K562 (cell line): ENCODE results near the gene PAX8. TPM values are rescaled to one million over a fixed set of nuclear protein-coding genes. Genes with fewer than 3 reads are reported as not detected.

Source experiments
- ATAC-seq: fragments of 200-7000 bp; cut with Tn5 transposase; 3 replicates; pipeline ENCODE4 v1.9.1; 2020; ENCODE audit warnings: moderate library complexity
- BruUV-seq: library from RNA; stranded (reverse); fragments of 400-500 nt; replicated peaks from 2 replicates; lab custom pipeline; 2021; lab: Mats Ljungman, UMichigan
- CTCF ChIA-PET: fragments of 300-600 bp; formaldehyde crosslinking; extraction: SDS; loops from one replicate; lab custom pipeline; 2021; ENCODE audit warnings: low intra/inter-chr PET ratio; lab: Yijun Ruan, JAX
- POLR2A ChIA-PET: fragments of 300-600, 350-650 bp; sonication (Branson Sonifier 250); formaldehyde crosslinking; extraction: SDS; loops from one replicate; lab custom pipeline; 2021; ENCODE audit warnings: antibody characterized with exemption, inconsistent platforms; lab: Yijun Ruan, JAX
- DNase-seq, 4 experiments: peaks; one replicate each; pipeline versions ENCODE4 v3.0.0 to v3.0.0-alpha.2; 2011 to 2018; ENCODE audit warnings: low spot score in 3 of 4, mixed read lengths in 3 of 4; ENCODE audit errors: extremely low read depth in 1 of 4
- FAIRE-seq: peaks from 2 replicates; lab custom pipeline; 2011; peaks lifted over from hg19 to GRCh38; lab: Jason Lieb, UNC
- H2AFZ ChIP-seq: 2 replicates; pipeline ENCODE4 v1.6.0; 2011; ENCODE audit warnings: low read depth, low read length, control low read depth, inconsistent platforms
- H3K27ac ChIP-seq: fragments of 200-600 bp; 3 replicates; pipeline ENCODE4 v1.8.0; 2011; ENCODE audit warnings: low read depth, mild to moderate bottlenecking, control low read depth, inconsistent platforms, low read length, moderate library complexity, mixed read lengths; ENCODE audit errors: extremely low read depth
- H3K27me3 ChIP-seq, 2 experiments: fragments of 300-600 bp in 1 of 2; 2 replicates in 1 of 2; 3 replicates in 1 of 2; pipeline versions ENCODE4 v1.6.0 to v1.8.0; 2011; ENCODE audit warnings: inconsistent platforms in 2 of 2, low read length in 2 of 2, mild to moderate bottlenecking in 1 of 2, mixed read lengths in 1 of 2, moderate library complexity in 1 of 2; ENCODE audit not compliant: control insufficient read depth in 2 of 2, insufficient read depth in 2 of 2
- H3K36me3 ChIP-seq: fragments of 300-600 bp; 3 replicates; pipeline ENCODE4 v1.8.0; 2011; ENCODE audit warnings: mild to moderate bottlenecking, low read length, inconsistent platforms; ENCODE audit not compliant: control insufficient read depth, insufficient read depth
- H3K4me1 ChIP-seq, 2 experiments: fragments of 200-600 bp in 1 of 2; replicated peaks in 1 of 2; 2 replicates in 1 of 2; 3 replicates in 1 of 2; pipeline versions ENCODE4 v1.5.1 to v1.8.0; 2011; ENCODE audit warnings: inconsistent platforms in 2 of 2, low read length in 2 of 2, mild to moderate bottlenecking in 1 of 2, mixed read lengths in 1 of 2, moderate library complexity in 1 of 2; ENCODE audit not compliant: control insufficient read depth in 2 of 2, insufficient read depth in 2 of 2
- H3K4me2 ChIP-seq: 2 replicates; pipeline ENCODE4 v1.6.1; 2011; ENCODE audit warnings: low read length, control low read depth, inconsistent platforms, mixed read lengths; ENCODE audit not compliant: insufficient read depth
- H3K4me3 ChIP-seq: fragments of 200-600 bp; sonication (generic), shearing (Covaris generic); 2 replicates; pipeline ENCODE4 v1.5.1; 2016; ENCODE audit warnings: control low read depth, inconsistent platforms
- H3K79me2 ChIP-seq: fragments of 200-600 bp; 3 replicates; pipeline ENCODE4 v1.8.0; 2011; ENCODE audit warnings: low read length, inconsistent platforms; ENCODE audit not compliant: control insufficient read depth, insufficient read depth
- H3K9ac ChIP-seq, 2 experiments: 2 replicates each; pipeline versions ENCODE4 v1.6.0 to v1.6.1; 2011; ENCODE audit warnings: low read depth in 2 of 2, low read length in 2 of 2, control low read depth in 1 of 2, inconsistent platforms in 1 of 2, mild to moderate bottlenecking in 1 of 2, mixed read lengths in 1 of 2; ENCODE audit not compliant: insufficient read depth in 1 of 2
- H3K9me1 ChIP-seq: one replicate; pipeline ENCODE4 v1.6.0; 2011; ENCODE audit warnings: inconsistent platforms, mild to moderate bottlenecking, low read length, moderate library complexity; ENCODE audit not compliant: control insufficient read depth, insufficient read depth
- H3K9me3 ChIP-seq: replicated peaks from 2 replicates; pipeline ENCODE4 v1.5.1; 2011; ENCODE audit warnings: low read depth, low read length, inconsistent platforms; ENCODE audit not compliant: control insufficient read depth, insufficient read depth
- H4K20me1 ChIP-seq: replicated peaks from 2 replicates; pipeline ENCODE4 v1.6.1; 2011; ENCODE audit warnings: low read length, inconsistent platforms, mixed read lengths; ENCODE audit not compliant: control insufficient read depth, insufficient read depth
- CREB3 ChIP-seq: fragments of 450-650 bp; conservative IDR thresholded peaks from 2 replicates; pipeline ENCODE4 v1.6.1; 2016; ENCODE audit warnings: missing genetic modification characterization, low read depth, mild to moderate bottlenecking, missing compliant biosample characterization, moderate library complexity
- ESRRB ChIP-seq: fragments of 250-450 bp; sonication (Bioruptor Pico); IDR thresholded peaks from 2 replicates; pipeline ENCODE4 v1.5.0; 2020; ENCODE audit warnings: mild to moderate bottlenecking, moderate library complexity, borderline replicate concordance
- FOSL1 ChIP-seq: fragments of 200-800 bp; sonication (Bioruptor generic); conservative IDR thresholded peaks from 2 replicates; pipeline ENCODE4 v1.6.1; 2016; ENCODE audit warnings: missing genetic modification characterization, missing compliant biosample characterization
- JUNB ChIP-seq: fragments of 450-650 bp; formaldehyde crosslinking; conservative IDR thresholded peaks from 2 replicates; pipeline ENCODE4 v1.4.0; 2020; ENCODE audit warnings: mild to moderate bottlenecking
- MCM7 ChIP-seq, 2 experiments: fragments of 450-650 bp; IDR thresholded peaks; 2 replicates each; pipeline ENCODE4 v1.6.1; 2016 to 2018
- MNT ChIP-seq, 2 experiments: fragments of 450-650 bp; conservative IDR thresholded peaks; 2 replicates each; pipeline ENCODE4 v1.6.1; 2017; ENCODE audit warnings: mild to moderate bottlenecking in 2 of 2, moderate library complexity in 2 of 2
- NFATC3 ChIP-seq: fragments of 450-650 bp; IDR thresholded peaks from 2 replicates; pipeline ENCODE4 v1.6.1; 2017; ENCODE audit warnings: mild to moderate bottlenecking
- NONO ChIP-seq, 2 experiments: fragments of 200-400 bp in 1 of 2; fragments of 450-650 bp in 1 of 2; formaldehyde crosslinking in 1 of 2; IDR thresholded peaks; 2 replicates each; pipeline ENCODE4 v1.6.1; 2017; ENCODE audit warnings: low read depth in 2 of 2, mild to moderate bottlenecking in 2 of 2, moderate library complexity in 2 of 2, low read length in 1 of 2
- NR2C1 ChIP-seq, 2 experiments: fragments of 450-650 bp; IDR thresholded peaks; 2 replicates each; pipeline ENCODE4 v1.6.1; 2017; ENCODE audit warnings: mild to moderate bottlenecking in 2 of 2, antibody characterized with exemption in 1 of 2, inconsistent platforms in 1 of 2, missing compliant biosample characterization in 1 of 2, missing genetic modification characterization in 1 of 2
- NUFIP1 ChIP-seq: fragments of 450-650 bp; IDR thresholded peaks from 2 replicates; pipeline ENCODE4 v1.6.1; 2018; ENCODE audit not compliant: partially characterized antibody
- POLR3G ChIP-seq: IDR thresholded peaks from 2 replicates; pipeline ENCODE4 v1.6.1; 2011; ENCODE audit not compliant: insufficient read length, insufficient replicate concordance; ENCODE audit errors: extremely low read depth
- SNAPC5 ChIP-seq: fragments of 250-450 bp; sonication (Bioruptor Pico); IDR thresholded peaks from 2 replicates; pipeline ENCODE4 v1.8.0; 2021; ENCODE audit warnings: moderate library complexity, mild to moderate bottlenecking, inconsistent platforms
- STAT5B ChIP-seq: fragments of 250-450 bp; sonication (Bioruptor Pico); IDR thresholded peaks from 2 replicates; pipeline ENCODE4 v1.8.0; 2021; ENCODE audit warnings: mild to moderate bottlenecking, inconsistent platforms
- TBL1XR1 ChIP-seq, 2 experiments: IDR thresholded peaks; 2 replicates each; pipeline ENCODE4 v1.6.1; 2012; ENCODE audit warnings: improper control_type of control experiment in 2 of 2, low read length in 2 of 2, mild to moderate bottlenecking in 1 of 2
- TCF15 ChIP-seq: fragments of 250-450 bp; sonication (Bioruptor Pico); IDR thresholded peaks from 2 replicates; pipeline ENCODE4 v1.8.0; 2022; ENCODE audit warnings: moderate library complexity, mild to moderate bottlenecking, inconsistent platforms
- ZNF778 ChIP-seq: fragments of 450-650 bp; formaldehyde crosslinking; IDR thresholded peaks from 2 replicates; pipeline ENCODE4 v1.4.0; 2020; ENCODE audit warnings: mild to moderate bottlenecking, moderate library complexity
- WGBS: fragments of 100-300 bp; shearing (Covaris generic); methylation state at CpG from one replicate; pipeline ENCODE4 v1.1.6; 2016; ENCODE audit warnings: low coverage, mixed read lengths; ENCODE audit not compliant: insufficient coverage; ENCODE audit errors: missing lambda C conversion rate; 5-methylcytosine and 5-hydroxymethylcytosine counted together
- in situ Hi-C: fragments of 300-500 bp; cut with MboI; formaldehyde crosslinking; loops from 4 replicates; pipeline ENCODE4 v1.15.0; 2018; ENCODE audit warnings: inconsistent platforms, mixed read lengths
- intact Hi-C: fragments of 100-400 bp; cut with micrococcal nuclease; formaldehyde crosslinking; loops from 2 replicates; pipeline ENCODE4 v1.14.2; 2022
- polyA plus RNA-seq, 8 experiments: library from polyadenylated mRNA; depleted of rRNA in 4 of 8; stranded (reverse) in 5 of 8; unstranded in 3 of 8; fragments of >200 nt; fragmentation: Nextera tagmentation in 2 of 8; fragmentation: Illumina TruSeq in 1 of 8; extraction: Ambion mirVana in 2 of 8; extraction: Trizol in 1 of 8; gene quantifications; 2 replicates each; pipeline versions ENCODE4 v1.2.1 to v1.2.3, GENCODE V29; 2011 to 2014; ENCODE audit warnings: inconsistent platforms in 1 of 8, missing spikeins in 1 of 8
- total RNA-seq, 7 experiments: library from RNA; depleted of rRNA in 6 of 7; stranded (reverse); fragments of >200 nt in 6 of 7; fragmentation: Illumina TruSeq in 2 of 7; extraction: Trizol in 2 of 7; gene quantifications; 2 replicates each; pipeline versions ENCODE4 v1.2.1 to v1.2.3, GENCODE V29; 2011 to 2021; ENCODE audit warnings: low replicate concordance in 1 of 7

PAX8 gene
- total and polyA plus RNA-seq, 9 of the 15 experiments (the other 6 are each of a cell fraction or from before 2014, with no cell fraction given): 0.13 to 2.1 (median 0.51) TPM

GRCh38 chr2:113197347-113198047, 81.2 kb downstream of the PAX8 start:
- FAIRE-seq: no peak
- H3K4me2 ChIP-seq: no peak overlapping the region
- no peak overlapping the region for H3K4me3 ChIP-seq
- no peak overlapping the region for H3K9ac ChIP-seq
- H3K27ac ChIP-seq: no peak overlapping the region
- no peaks in the 10 kb centered on the region for H3K79me2 ChIP-seq
- no peaks in the 10 kb centered on the region for H3K27me3 ChIP-seq
- H3K9me3 ChIP-seq: no peaks in the 10 kb centered on the region
- POLR2A ChIA-PET: interaction anchor here (0.8 to 0.9 kb wide), 2 partner anchors 19 to 24 kb away, joined by 3 read pairs; no protein-coding TSS in a partner anchor
- no TSS peak for BruUV-seq
- no peak for TF ChIP-seq STAT5B (CRISPR knock-in tag)
- no peak for TF ChIP-seq ZNF778 (CRISPR knock-in tag)
- no peak for TF ChIP-seq NUFIP1
- no peak for TF ChIP-seq ESRRB
- TF ChIP-seq MCM7 (IDR thresholded peaks at IDR 0.05): no peak
- TF ChIP-seq TCF15 (CRISPR knock-in tag): no peak
- TF ChIP-seq NONO (IDR thresholded peaks at IDR 0.05; ENCODE audit: low read depth in 2 of 2, low read length in 1 of 2): no peak
- TF ChIP-seq SNAPC5 (CRISPR knock-in tag): no peak
- TF ChIP-seq NR2C1 (IDR thresholded peaks at IDR 0.05): no peak
- no peak for TF ChIP-seq NR2C1 (tag; IDR thresholded peaks at IDR 0.05)
- TF ChIP-seq CREB3 (tag): no peak
- TF ChIP-seq POLR3G: no peak
- TF ChIP-seq NFATC3: no peak
- no peak for TF ChIP-seq JUNB (CRISPR knock-in tag)
- no peak for TF ChIP-seq MNT (conservative IDR thresholded peaks at IDR 0.05)
- no peak for TF ChIP-seq TBL1XR1 (IDR thresholded peaks at IDR 0.05; ENCODE audit: low read length in 2 of 2)
- no peak for TF ChIP-seq FOSL1
- TF ChIP-seq, all 486 proteins: peak for 0
- CTCF ChIA-PET: no interaction called here
- Histone ChIP-seq H3K36me3 (peaks cover 70% of the 10 kb centered on the region; the same call in 2 of the 3 replicates), H4K20me1 (no peaks in the 10 kb centered on the region), H3K4me1 (no peaks in the 10 kb centered on the region), H3K9me1 (peaks cover 1% of the 10 kb centered on the region), H2AFZ (no peak overlapping the region)
- ATAC-seq (no peak), DNase-seq (no peak)
- in situ Hi-C loops: no loop called here
- intact Hi-C loops: no loop called here
- 90% methylated on average over 17 of the region's 17 CpGs for WGBS
